Retinal pigment epithelial cell (primary cell): ENCODE data around the gene SRRM1.

Experiments used
- DNase-seq: peaks from one replicate; pipeline ENCODE4 v3.0.0-alpha.2; 2010; ENCODE audit warnings: low read depth
- H3K4me3 ChIP-seq: 2 replicates; pipeline ENCODE4 v1.5.1; 2011; ENCODE audit warnings: mild to moderate bottlenecking, low read length, control low read depth, moderate library complexity
- CTCF ChIP-seq: conservative IDR thresholded peaks from 2 replicates; pipeline ENCODE4 v1.5.1; 2011; ENCODE audit warnings: low read depth, low read length, control low read depth, inconsistent platforms

SRRM1 gene

GRCh38 chr1:24711329-24711728 is 68.2 kb downstream of the SRRM1 start:
- TF ChIP-seq CTCF, result no peak
- DNase-seq, result no peak
- H3K4me3 ChIP-seq, result no peak overlapping the region

- no peak for DNase-seq
- TF ChIP-seq CTCF, result no peak
- no peak overlapping the region for H3K4me3 ChIP-seq
Observed at GRCh38 chr1:24713176-24713575, 70.1 kb downstream of the SRRM1 start.

- no peak overlapping the region for H3K4me3 ChIP-seq
- no peak for TF ChIP-seq CTCF
- no peak for DNase-seq
Observed at GRCh38 chr1:24713736-24714135, 70.6 kb downstream of the SRRM1 start.

GRCh38 chr1:24714859-24715520 is 71.9 kb downstream of the SRRM1 start:
- TF ChIP-seq CTCF, result no peak
- H3K4me3 ChIP-seq, result no peak overlapping the region
- DNase-seq, result no peak

- no peak overlapping the region for H3K4me3 ChIP-seq
- TF ChIP-seq CTCF, result no peak
- no peak for DNase-seq
Observed at GRCh38 chr1:24715658-24716057, 72.6 kb downstream of the SRRM1 start.

- DNase-seq, result no peak
- no peak for TF ChIP-seq CTCF
- no peak overlapping the region for H3K4me3 ChIP-seq
Observed at GRCh38 chr1:24717887-24718650, 75.0 kb downstream of the SRRM1 start.

GRCh38 chr1:24720152-24720551 is 77.0 kb downstream of the SRRM1 start:
- no peak for TF ChIP-seq CTCF
- DNase-seq, result no peak
- no peak overlapping the region for H3K4me3 ChIP-seq
